SJCRH30 (cell line): ENCODE results near the gene GNG7. TPM values are rescaled to one million over a fixed set of nuclear protein-coding genes. Genes with fewer than 3 reads are reported as not detected.
A peak's percentile ranks its signal among the peaks of the same experiment; 100 is the strongest.
"Not testable (repeated sequence)": the region's sequence is repeated elsewhere in the genome, so short reads cannot be mapped to it uniquely, and the experiment has no call there.

Source experiments
- DNase-seq, 2 experiments: peaks; one replicate each; pipeline ENCODE4 v3.0.0-alpha.2; 2015 to 2020
- H3K27ac ChIP-seq: fragments of 250-450 bp; sonication (Bioruptor Pico); 2 replicates; pipeline ENCODE4 v1.5.1; 2020; ENCODE audit warnings: mild to moderate bottlenecking, moderate library complexity
- H3K27me3 ChIP-seq: fragments of 250-450 bp; sonication (Bioruptor Pico); 2 replicates; pipeline ENCODE4 v1.5.1; 2020; ENCODE audit warnings: mild to moderate bottlenecking, moderate library complexity
- H3K36me3 ChIP-seq: fragments of 250-450 bp; sonication (Bioruptor Pico); 2 replicates; pipeline ENCODE4 v1.5.1; 2020; ENCODE audit warnings: mild to moderate bottlenecking, moderate library complexity
- H3K4me1 ChIP-seq: fragments of 250-450 bp; sonication (Bioruptor Pico); 2 replicates; pipeline ENCODE4 v1.5.1; 2020; ENCODE audit warnings: mild to moderate bottlenecking, moderate library complexity
- H3K4me3 ChIP-seq: fragments of 250-450 bp; sonication (Bioruptor Pico); 2 replicates; pipeline ENCODE4 v1.5.1; 2020; ENCODE audit warnings: mild to moderate bottlenecking, moderate library complexity
- H3K9me3 ChIP-seq: fragments of 250-450 bp; sonication (Bioruptor Pico); replicated peaks from 2 replicates; pipeline ENCODE4 v1.5.1; 2020; ENCODE audit warnings: mild to moderate bottlenecking, moderate library complexity
- total RNA-seq: library from RNA; depleted of rRNA; stranded (reverse); fragments of >200 nt; shearing (Covaris generic); gene quantifications from 2 replicates; pipeline ENCODE4 v1.2.3, GENCODE V29; 2014

The GNG7 gene
- total RNA-seq, 1 experiment from 2014 or later: not detected

DNA sequence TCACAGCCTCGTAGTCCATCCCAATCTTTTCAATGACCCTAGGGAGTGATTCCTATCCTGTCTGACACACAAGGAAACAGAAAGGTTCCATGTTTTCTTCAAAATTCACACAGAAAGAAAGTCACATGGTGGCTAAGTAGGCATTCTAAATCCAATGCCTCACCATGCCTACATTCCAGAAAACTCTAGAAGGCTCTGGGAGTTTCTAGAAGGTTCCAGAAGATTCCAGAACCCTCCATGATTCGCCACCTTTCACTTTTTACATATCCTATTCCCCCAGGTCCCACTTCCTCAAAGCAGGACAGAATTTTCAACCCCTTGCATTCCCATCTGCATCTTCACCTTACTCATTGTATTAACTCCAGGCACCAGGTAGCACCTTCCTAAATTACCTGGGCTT lies 23.1 kb downstream of the GNG7 start:
- Histone ChIP-seq H3K4me3 (no peak overlapping the region), H3K27ac (no peak overlapping the region), H3K36me3 (no peaks in the 10 kb centered on the region), H3K27me3 (peaks cover 8% of the 10 kb centered on the region; the same call in 1 of the 2 replicates), H3K9me3 (no peaks in the 10 kb centered on the region), H3K4me1 (no peaks in the 10 kb centered on the region)
- no peak for DNase-seq

DNA sequence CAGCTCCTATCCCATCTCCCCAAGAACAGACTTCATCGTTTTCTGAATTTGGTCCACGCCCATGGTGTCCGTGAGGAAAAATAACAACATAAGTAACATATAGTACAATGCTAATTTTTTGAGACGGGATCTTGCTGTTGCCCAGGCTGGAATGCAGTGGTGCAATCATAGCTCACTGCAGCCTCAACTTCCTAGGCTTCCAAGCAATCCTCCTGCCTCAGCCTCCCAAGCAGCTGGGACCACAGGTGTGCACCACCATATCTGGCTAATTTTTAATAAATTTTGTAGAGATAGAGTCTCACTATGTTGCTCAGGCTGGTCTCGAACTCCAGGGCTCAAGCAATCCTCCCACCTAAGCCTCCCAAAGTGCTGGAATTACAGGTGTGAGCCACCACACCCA lies 23.5 kb downstream of the GNG7 start:
- H3K27ac ChIP-seq, H3K36me3 ChIP-seq, H3K4me1 ChIP-seq, H3K27me3 ChIP-seq, H3K9me3 ChIP-seq, DNase-seq, H3K4me3 ChIP-seq: not testable (repeated sequence)

DNA sequence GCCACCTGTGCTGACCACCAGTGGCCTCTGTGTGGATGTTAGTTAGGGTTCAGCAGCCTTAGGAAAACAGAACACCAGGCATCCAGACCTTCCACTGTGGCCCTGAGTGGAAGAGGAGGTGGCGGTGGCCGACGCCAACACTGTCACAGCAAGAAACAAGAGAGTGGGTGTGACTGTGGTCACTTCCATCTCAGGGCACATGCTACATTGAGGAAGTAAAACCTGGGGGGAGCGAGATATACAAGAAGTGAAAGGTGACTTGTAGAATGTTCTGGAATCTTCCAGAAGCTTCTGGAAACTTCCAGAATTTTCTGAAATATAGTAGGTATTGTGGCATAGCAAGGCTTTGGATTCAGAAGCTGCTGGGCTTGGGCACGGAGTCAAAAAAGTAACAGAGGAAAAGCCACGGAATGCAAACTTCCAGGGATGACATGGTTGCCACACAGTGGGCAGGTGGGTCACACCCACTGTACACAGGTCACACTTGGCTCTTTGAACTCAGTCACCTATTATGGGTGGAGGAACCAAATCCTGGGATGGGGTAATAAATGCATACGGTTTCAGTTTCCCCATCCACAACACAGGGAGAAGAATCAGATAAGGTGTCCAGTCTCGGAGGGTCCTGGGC lies 24.3 kb downstream of the GNG7 start:
- Histone ChIP-seq H3K27ac (no peak overlapping the region), H3K9me3 (no peaks in the 10 kb centered on the region), H3K36me3 (no peaks in the 10 kb centered on the region)

DNA sequence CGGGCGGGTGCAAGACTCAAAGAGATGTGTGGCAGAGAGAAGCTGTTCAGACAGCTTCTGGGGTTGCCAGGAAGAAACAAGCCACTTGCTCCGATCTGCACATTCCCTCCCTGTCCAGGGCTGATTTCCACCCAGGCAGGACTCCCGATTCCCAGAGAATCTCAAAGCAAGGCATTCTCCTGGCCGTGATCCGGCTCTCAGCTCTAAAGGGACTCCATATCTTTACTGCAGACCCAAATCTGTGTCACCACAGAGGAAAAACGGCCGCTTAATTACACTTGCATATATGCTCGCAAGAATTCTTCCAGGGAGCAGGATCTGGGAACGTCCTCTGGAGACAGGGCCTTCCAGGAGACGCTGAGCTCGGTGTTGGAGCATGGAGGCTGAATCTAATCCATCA lies 25.7 kb downstream of the GNG7 start:
- no peak overlapping the region for H3K4me3 ChIP-seq
- H3K27ac ChIP-seq: no peak overlapping the region
- H3K9me3 ChIP-seq: no peaks in the 10 kb centered on the region
- no peaks in the 10 kb centered on the region for H3K36me3 ChIP-seq
- H3K4me1 ChIP-seq: no peaks in the 10 kb centered on the region
- H3K27me3 ChIP-seq: peaks cover 8% of the 10 kb centered on the region; the same call in 1 of the 2 replicates
- no peak for DNase-seq

More for the DNA sequence above, 24.3 kb downstream of the GNG7 start:
- no peaks in the 10 kb centered on the region for H3K4me1 ChIP-seq
- no peak overlapping the region for H3K4me3 ChIP-seq
- H3K27me3 ChIP-seq: peaks cover 8% of the 10 kb centered on the region; the same call in 1 of the 2 replicates
- DNase-seq: no peak

DNA sequence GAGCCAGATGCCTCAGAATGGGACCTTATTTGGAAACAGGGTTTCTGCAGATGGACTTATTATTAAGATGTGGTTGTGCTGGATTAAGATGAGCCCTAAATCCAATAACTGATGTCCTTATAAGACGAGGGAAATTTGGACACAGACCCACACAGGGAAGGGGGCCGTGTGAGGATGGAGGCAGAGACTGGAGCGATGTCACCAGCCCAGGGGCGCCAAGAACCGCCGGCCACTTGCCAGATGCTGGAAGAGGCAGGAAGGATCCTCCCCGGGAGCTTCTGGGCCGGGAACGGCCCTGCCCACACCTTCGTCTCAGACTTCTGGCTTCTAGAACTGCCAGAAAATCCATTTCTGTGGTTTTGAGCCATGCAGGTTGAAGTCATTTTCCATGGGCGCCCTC lies 26.6 kb downstream of the GNG7 start:
- Histone ChIP-seq H3K27me3 (peaks cover 8% of the 10 kb centered on the region; the same call in 1 of the 2 replicates), H3K4me1 (no peaks in the 10 kb centered on the region), H3K9me3 (no peaks in the 10 kb centered on the region), H3K36me3 (no peaks in the 10 kb centered on the region), H3K27ac (no peak overlapping the region), H3K4me3 (no peak overlapping the region)
- no peak for DNase-seq

DNA sequence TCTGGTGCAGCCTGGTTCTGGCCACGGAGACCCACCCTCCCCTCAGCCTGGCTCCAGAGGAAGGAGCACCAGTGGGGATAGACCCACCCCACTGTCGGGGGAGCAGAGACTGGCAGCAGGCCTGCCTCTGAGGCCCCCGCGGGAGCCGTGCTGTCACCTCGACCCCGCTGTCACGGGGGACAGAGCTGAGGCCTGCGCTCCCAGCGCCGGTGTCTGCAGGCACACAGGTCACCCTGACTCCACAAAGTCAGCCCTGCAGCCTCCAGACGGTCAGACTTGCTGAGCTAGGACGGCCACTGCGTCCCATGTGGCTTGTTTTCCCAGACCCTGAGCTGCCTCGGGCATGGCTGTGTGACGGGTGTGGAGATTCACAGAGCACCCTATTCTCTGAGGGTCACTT lies 32.3 kb downstream of the GNG7 start:
- H3K36me3 ChIP-seq: no peaks in the 10 kb centered on the region
- H3K9me3 ChIP-seq: no peaks in the 10 kb centered on the region
- H3K4me1 ChIP-seq: no peaks in the 10 kb centered on the region
- no peak overlapping the region for H3K4me3 ChIP-seq
- DNase-seq: no peak
- peaks cover 6% of the 10 kb centered on the region; the same call in 1 of the 2 replicates for H3K27me3 ChIP-seq
- H3K27ac ChIP-seq: no peak overlapping the region

DNA sequence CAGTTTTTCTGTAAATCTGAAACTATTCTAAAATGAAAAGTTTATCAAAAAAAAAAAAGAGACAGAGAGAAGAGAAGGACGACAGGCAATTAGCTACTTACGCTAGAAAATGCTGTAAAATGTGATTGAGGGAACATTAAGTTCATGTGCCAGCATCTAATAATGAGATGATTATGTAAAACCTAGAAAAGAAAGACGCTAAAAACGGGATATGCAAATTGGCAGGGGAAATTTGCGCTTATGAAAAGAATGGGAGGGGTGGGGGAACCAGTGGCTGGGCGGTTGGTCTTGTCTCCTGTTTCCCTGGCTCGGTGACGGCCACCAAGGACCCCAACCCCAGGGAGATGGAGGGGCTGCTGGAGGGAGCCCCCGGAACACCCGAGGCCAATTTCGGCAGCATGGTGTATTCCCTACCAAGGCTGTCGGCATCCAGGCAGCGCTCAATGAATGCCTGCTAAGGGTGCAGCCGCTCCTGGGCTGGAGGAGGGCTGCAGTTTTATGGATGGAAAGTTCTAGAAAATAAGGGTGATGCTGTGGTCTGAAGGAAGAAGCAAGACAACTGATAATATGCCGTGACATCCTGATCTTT lies 34.2 kb downstream of the GNG7 start:
- no peak for DNase-seq
- Histone ChIP-seq H3K27me3 (0 out of 2 replicates have a peak, but pooled peaks cover 3% of the 10 kb centered on the region), H3K9me3 (no peaks in the 10 kb centered on the region), H3K4me1 (no peaks in the 10 kb centered on the region), H3K36me3 (no peaks in the 10 kb centered on the region), H3K4me3 (no peak overlapping the region), H3K27ac (no peak overlapping the region)

DNA sequence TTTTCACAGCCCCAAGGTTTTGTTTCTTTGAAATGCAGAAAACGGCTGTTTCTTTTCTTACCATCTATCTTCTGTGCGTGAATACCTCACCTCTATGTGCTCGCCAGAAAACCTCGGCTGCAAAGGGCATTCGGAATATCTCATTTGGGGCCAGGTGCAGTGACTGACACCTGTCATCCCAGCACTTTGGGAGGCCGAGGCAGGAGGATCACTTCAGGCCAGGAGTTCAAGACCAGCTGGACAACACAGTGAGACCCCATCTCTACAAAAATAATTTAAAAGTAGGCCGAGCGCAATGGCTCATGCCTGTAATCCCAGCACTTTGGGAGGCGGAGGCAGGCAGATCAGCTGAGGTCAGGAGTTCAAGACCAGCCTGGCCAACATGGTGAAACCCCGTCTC lies 35.1 kb downstream of the GNG7 start:
- DNase-seq, H3K36me3 ChIP-seq, H3K27ac ChIP-seq, H3K4me1 ChIP-seq, H3K27me3 ChIP-seq, H3K4me3 ChIP-seq, H3K9me3 ChIP-seq: not testable (repeated sequence)

DNA sequence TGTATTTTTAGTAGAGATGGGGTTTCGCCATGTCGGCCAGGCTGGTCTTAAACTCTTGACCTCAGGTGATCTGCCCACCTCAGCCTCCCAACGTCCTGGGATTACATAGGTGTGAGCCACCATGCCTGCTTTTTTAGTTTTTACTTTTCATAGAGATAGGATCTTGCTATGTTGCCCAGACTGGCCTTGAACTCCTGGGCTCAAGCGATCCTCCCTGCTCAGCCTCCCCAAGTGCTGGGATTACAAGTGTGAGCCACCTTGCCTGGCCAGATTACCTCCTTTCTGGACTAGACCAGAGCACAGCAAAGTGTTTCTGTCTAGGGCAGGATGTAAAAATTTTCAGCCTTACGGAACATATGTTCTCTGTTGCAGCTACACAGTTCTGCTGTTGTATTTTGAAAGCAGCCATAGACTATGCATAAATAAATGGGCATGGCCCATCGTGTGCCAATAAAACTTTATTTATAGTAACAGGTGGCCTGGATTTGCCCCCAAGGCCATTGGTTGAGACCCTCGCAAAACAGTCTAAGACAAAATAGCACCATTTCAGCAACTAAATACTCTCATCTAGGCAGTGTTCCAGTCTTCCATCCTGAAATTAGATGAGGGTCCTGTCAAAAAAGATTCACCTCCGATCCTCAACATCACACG lies 36.0 kb downstream of the GNG7 start:
- Histone ChIP-seq H3K27me3 (0 out of 2 replicates have a peak, but pooled peaks cover 3% of the 10 kb centered on the region), H3K4me3 (no peak overlapping the region), H3K27ac (no peak overlapping the region), H3K4me1 (no peaks in the 10 kb centered on the region), H3K36me3 (no peaks in the 10 kb centered on the region), H3K9me3 (no peaks in the 10 kb centered on the region)
- DNase-seq: no peak

DNA sequence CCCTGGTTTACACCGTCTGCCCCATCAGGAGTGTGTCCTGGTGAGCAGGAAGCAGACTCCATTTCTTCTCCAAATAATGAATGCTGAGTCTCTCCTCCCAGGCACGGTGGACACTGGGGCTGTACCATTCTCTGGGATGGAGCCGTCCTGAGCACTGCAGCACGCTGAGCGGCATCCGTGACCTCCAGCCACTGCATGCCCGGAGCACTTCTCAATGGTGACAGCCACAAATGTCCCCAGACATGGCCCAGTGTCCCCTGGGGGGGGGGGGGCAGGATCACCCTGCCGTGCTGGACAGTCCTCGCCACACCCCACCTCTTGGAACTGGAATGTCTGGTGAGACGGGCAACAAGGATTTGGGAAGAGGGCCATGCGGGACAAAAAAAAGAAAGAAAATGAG lies 37.4 kb downstream of the GNG7 start:
- no peak overlapping the region for H3K27ac ChIP-seq
- no peaks in the 10 kb centered on the region for H3K36me3 ChIP-seq
- no peaks in the 10 kb centered on the region for H3K9me3 ChIP-seq
- DNase-seq: no peak
- H3K27me3 ChIP-seq: 0 out of 2 replicates have a peak, but pooled peaks cover 3% of the 10 kb centered on the region
- no peak overlapping the region for H3K4me3 ChIP-seq
- no peaks in the 10 kb centered on the region for H3K4me1 ChIP-seq

DNA sequence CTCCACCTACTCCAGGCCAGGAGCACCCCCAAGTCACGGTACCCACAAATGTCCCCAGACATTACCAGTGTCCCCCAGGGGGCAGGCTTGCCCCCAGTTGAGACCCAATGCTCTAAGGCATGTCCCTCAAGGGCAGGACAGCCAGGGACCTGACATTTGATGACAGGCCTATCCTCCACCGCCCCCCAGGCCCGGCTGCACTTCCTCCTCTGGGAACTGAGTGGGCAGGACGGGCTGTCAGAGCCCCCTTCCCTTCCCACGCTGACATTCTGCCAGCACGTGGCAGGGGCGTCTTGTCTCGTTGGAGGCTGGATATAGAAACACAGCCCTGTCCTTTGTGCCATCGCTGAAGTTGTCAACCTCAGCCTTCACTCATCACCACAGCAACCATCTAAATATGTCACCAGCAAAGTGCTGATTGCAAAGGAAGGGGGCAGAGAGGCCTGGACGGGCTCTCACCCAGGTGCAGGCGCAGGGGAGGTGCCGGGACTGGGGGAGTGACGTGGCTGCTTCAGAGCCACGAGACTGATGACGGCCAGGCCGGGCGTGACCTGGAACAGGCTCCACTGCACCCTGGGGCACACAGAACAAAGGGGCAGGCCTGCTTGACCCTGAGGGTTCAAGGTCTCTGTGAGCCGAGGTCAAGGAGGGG lies 38.4 kb downstream of the GNG7 start:
- Histone ChIP-seq H3K4me1 (no peaks in the 10 kb centered on the region), H3K27me3 (no peaks in the 10 kb centered on the region), H3K36me3 (no peaks in the 10 kb centered on the region), H3K4me3 (no peak overlapping the region), H3K27ac (no peak overlapping the region), H3K9me3 (no peaks in the 10 kb centered on the region)
- no peak for DNase-seq

DNA sequence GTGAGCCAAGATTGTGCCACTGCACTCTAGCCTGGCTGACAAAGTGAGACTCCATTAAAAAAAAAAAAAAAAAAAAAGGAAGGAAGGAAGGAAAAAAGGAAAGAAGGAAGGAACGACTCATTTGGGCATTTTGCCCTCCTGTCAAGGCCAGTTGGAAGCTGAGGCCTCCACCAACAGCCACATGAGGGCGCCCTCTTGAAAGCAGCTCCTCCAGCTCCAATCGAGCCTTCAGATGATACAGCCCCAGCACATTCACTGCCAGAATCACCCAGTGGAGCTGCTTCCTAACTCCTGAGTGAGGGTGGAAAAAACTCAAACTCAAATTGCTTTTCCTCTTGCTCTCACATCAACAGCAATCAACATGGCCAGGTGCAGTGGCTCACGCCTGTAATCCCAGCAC lies 40.9 kb downstream of the GNG7 start:
- Histone ChIP-seq H3K4me1 (no peaks in the 10 kb centered on the region), H3K4me3 (no peak overlapping the region), H3K9me3 (no peaks in the 10 kb centered on the region), H3K36me3 (no peaks in the 10 kb centered on the region), H3K27me3 (no peaks in the 10 kb centered on the region), H3K27ac (no peak overlapping the region)
- peak in 1 of 2 experiments; percentile 18 for DNase-seq

DNA sequence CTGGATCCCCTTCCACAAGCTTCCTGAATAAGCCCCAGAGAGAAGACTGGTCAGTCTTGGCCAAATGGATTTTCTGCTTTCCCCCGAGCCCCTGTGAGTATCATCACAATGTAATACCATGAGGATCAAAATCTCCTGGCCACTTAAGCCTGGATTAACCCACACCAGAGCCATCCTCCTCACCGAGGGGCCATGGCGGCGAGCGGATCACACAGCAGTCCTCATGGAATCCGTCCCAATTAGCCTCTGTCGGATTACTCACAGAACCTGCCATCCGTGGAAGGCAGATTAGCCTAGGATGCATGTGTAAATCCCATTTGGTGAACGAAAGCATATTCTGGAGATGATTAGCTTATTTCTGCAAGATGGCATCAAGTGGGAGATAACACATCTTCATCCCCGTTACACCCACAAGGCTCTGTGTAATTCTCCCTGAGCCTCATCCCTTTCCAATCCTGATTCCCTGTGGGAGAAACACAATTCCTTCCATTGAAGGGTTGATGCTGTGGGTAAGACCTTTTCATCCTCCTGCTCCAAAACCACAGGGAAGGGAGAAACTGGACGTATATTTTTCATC lies 42.5 kb downstream of the GNG7 start:
- Histone ChIP-seq H3K27ac (no peak overlapping the region), H3K4me1 (no peaks in the 10 kb centered on the region), H3K36me3 (no peaks in the 10 kb centered on the region), H3K4me3 (no peak overlapping the region), H3K27me3 (no peaks in the 10 kb centered on the region), H3K9me3 (no peaks in the 10 kb centered on the region)
- no peak for DNase-seq

DNA sequence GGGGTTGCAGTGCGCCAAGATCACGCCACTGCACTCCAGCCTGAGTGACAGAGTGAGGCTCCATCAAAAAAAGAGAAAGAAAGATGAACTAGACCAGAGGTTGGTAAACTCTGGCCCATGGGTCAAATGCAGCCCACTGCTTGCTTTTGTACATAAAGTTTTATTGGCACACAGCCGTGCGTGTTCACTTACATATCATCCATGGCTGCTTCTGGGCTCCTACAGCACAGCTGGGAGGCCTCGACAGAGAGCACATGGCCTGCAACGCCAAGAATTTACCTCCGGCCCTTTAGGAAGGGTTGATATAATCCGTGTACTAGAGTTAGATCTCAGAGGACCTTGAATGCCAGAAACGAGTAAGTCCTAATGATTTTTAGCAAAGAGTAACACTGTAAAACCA lies 46.0 kb downstream of the GNG7 start:
- Histone ChIP-seq H3K4me3 (no peak overlapping the region), H3K27me3 (no peaks in the 10 kb centered on the region), H3K4me1 (no peaks in the 10 kb centered on the region), H3K9me3 (no peaks in the 10 kb centered on the region), H3K36me3 (no peaks in the 10 kb centered on the region), H3K27ac (no peak overlapping the region)
- no peak for DNase-seq
